Type B pancreatic cell (in vitro differentiated cells): ENCODE data around the gene CENPF. TPM values are rescaled to one million over a fixed set of nuclear protein-coding genes. Genes with fewer than 3 reads are reported as not detected.
"Not testable (repeated sequence)": the region's sequence is repeated elsewhere in the genome, so short reads cannot be mapped to it uniquely, and the experiment has no call there.

Experiments used
- DNase-seq: peaks from one replicate; pipeline ENCODE4 v3.0.0; 2021; ENCODE audit warnings: mixed read lengths; ENCODE audit not compliant: unreplicated experiment; ENCODE audit errors: extremely low spot score
- H3K27ac Mint-ChIP-seq: 2 replicates; pipeline ENCODE4 v1.8.0; 2021; ENCODE audit warnings: mild to moderate bottlenecking, mixed read lengths
- H3K27me3 Mint-ChIP-seq: 2 replicates; pipeline ENCODE4 v1.8.0; 2021; ENCODE audit warnings: mixed read lengths
- H3K36me3 Mint-ChIP-seq: 2 replicates; pipeline ENCODE4 v1.8.0; 2021; ENCODE audit warnings: mixed read lengths
- H3K4me1 Mint-ChIP-seq: one replicate; pipeline ENCODE4 v1.8.0; 2021; ENCODE audit warnings: mixed read lengths; ENCODE audit not compliant: unreplicated experiment
- H3K4me3 Mint-ChIP-seq: 2 replicates; pipeline ENCODE4 v1.8.0; 2021; ENCODE audit warnings: mild to moderate bottlenecking, mixed read lengths
- H3K9me3 Mint-ChIP-seq: 2 replicates; pipeline ENCODE4 v1.8.0; 2021; ENCODE audit warnings: mixed read lengths
- CTCF ChIP-seq: fragments of 200-600 bp; sonication (generic); conservative IDR thresholded peaks from 2 replicates; pipeline ENCODE4 v1.5.0; 2021; ENCODE audit warnings: antibody characterized with exemption, mild to moderate bottlenecking
- total RNA-seq: library from RNA; stranded (reverse); gene quantifications from 2 replicates; pipeline ENCODE4 v1.2.1, GENCODE V29; 2021; ENCODE audit warnings: low replicate concordance

Gene CENPF
- total RNA-seq, 1 donor from 2014 or later = 141 TPM

GRCh38 chr1:214604523-214604922 is 1.5 kb downstream of the CENPF start:
- H3K27ac Mint-ChIP-seq = peak overlapping the region; percentile 4
- peaks cover 5% of the 10 kb centered on the region for H3K9me3 Mint-ChIP-seq
- peaks cover 13% of the 10 kb centered on the region for H3K4me1 Mint-ChIP-seq
- H3K36me3 Mint-ChIP-seq = peaks cover 6% of the 10 kb centered on the region
- H3K4me3 Mint-ChIP-seq = peak overlapping the region; percentile 97
- no peaks in the 10 kb centered on the region for H3K27me3 Mint-ChIP-seq
- no peak for TF ChIP-seq CTCF
- DNase-seq = no peak

- DNase-seq, H3K9me3 Mint-ChIP-seq, H3K27me3 Mint-ChIP-seq, H3K4me3 Mint-ChIP-seq, H3K27ac Mint-ChIP-seq: not testable (repeated sequence)
- H3K4me1 Mint-ChIP-seq = peaks cover 13% of the 10 kb centered on the region
- H3K36me3 Mint-ChIP-seq = peaks cover 12% of the 10 kb centered on the region
Measured at GRCh38 chr1:214605484-214605883, 2.5 kb downstream of the CENPF start.

- Mint-ChIP-seq H3K4me1 (peaks cover 13% of the 10 kb centered on the region), H3K36me3 (peaks cover 16% of the 10 kb centered on the region)
- H3K4me3 Mint-ChIP-seq, H3K27me3 Mint-ChIP-seq, H3K9me3 Mint-ChIP-seq, H3K27ac Mint-ChIP-seq, DNase-seq: not testable (repeated sequence)
Measured at GRCh38 chr1:214605933-214606925, 3.2 kb downstream of the CENPF start.

- H3K4me1 Mint-ChIP-seq, H3K27me3 Mint-ChIP-seq, H3K4me3 Mint-ChIP-seq, H3K9me3 Mint-ChIP-seq, H3K27ac Mint-ChIP-seq, DNase-seq: not testable (repeated sequence)
- peaks cover 22% of the 10 kb centered on the region for H3K36me3 Mint-ChIP-seq
Measured at GRCh38 chr1:214607492-214608215, 4.7 kb downstream of the CENPF start.

- H3K4me1 Mint-ChIP-seq, H3K27me3 Mint-ChIP-seq, H3K27ac Mint-ChIP-seq, DNase-seq, H3K9me3 Mint-ChIP-seq, H3K4me3 Mint-ChIP-seq: not testable (repeated sequence)
- H3K36me3 Mint-ChIP-seq = peaks cover 22% of the 10 kb centered on the region
Measured at GRCh38 chr1:214608216-214608783, 5.3 kb downstream of the CENPF start.

GRCh38 chr1:214608817-214609216 is 5.8 kb downstream of the CENPF start:
- not testable (repeated sequence) for H3K27me3 Mint-ChIP-seq, H3K4me3 Mint-ChIP-seq, DNase-seq, H3K27ac Mint-ChIP-seq, H3K4me1 Mint-ChIP-seq, H3K9me3 Mint-ChIP-seq
- H3K36me3 Mint-ChIP-seq = peaks cover 22% of the 10 kb centered on the region

GRCh38 chr1:214609692-214610091 is 6.7 kb downstream of the CENPF start:
- no peak for TF ChIP-seq CTCF
- no peak for DNase-seq
- H3K36me3 Mint-ChIP-seq = peaks cover 22% of the 10 kb centered on the region
- no peaks in the 10 kb centered on the region for H3K27me3 Mint-ChIP-seq
- no peak overlapping the region for H3K4me3 Mint-ChIP-seq
- H3K4me1 Mint-ChIP-seq = peaks cover 1% of the 10 kb centered on the region
- peaks cover 8% of the 10 kb centered on the region for H3K9me3 Mint-ChIP-seq
- H3K27ac Mint-ChIP-seq = no peak overlapping the region

- peaks cover 22% of the 10 kb centered on the region for H3K36me3 Mint-ChIP-seq
- not testable (repeated sequence) for H3K4me1 Mint-ChIP-seq, DNase-seq, H3K4me3 Mint-ChIP-seq, H3K9me3 Mint-ChIP-seq, H3K27me3 Mint-ChIP-seq, H3K27ac Mint-ChIP-seq
Measured at GRCh38 chr1:214610136-214610535, 7.1 kb downstream of the CENPF start.
